LNCAP (cell line): Measurements from ENCODE around the gene AIMP2.

Source experiments
- TF ChIP-seq, protein P1 (sequence below): fragments of 450-650 bp; IDR thresholded peaks from 2 replicates; pipeline ENCODE4 v1.5.1; 2017; ENCODE audit warnings: mild to moderate bottlenecking

Gene AIMP2

DNA sequence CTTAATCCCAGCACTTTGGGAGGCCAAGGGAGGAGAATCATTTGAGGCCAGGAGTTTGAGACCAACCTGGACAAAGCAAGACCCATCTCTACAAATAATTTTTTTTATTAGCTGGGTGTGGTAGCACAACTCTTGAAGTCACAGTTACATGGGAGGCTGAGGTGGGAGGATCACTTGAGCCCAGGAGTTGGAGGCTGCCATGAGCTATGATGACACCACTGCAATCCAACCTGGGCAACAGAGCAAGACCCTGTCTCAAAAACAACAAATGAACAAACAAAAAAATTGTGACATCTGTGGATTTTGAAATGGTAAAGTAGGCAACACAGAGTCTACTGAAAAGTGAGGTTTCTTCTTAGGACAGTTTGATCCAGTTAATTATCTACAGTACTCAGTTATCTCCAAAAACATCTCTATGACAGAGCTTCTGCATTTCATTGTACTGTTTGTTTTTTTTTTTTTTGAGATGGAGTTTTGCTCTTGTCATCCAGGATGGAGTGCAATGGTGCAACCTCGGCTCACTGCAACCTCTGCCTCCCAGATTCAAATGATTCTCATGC is 18.8 kb downstream of the AIMP2 start:
- TF ChIP-seq, protein P1, sequence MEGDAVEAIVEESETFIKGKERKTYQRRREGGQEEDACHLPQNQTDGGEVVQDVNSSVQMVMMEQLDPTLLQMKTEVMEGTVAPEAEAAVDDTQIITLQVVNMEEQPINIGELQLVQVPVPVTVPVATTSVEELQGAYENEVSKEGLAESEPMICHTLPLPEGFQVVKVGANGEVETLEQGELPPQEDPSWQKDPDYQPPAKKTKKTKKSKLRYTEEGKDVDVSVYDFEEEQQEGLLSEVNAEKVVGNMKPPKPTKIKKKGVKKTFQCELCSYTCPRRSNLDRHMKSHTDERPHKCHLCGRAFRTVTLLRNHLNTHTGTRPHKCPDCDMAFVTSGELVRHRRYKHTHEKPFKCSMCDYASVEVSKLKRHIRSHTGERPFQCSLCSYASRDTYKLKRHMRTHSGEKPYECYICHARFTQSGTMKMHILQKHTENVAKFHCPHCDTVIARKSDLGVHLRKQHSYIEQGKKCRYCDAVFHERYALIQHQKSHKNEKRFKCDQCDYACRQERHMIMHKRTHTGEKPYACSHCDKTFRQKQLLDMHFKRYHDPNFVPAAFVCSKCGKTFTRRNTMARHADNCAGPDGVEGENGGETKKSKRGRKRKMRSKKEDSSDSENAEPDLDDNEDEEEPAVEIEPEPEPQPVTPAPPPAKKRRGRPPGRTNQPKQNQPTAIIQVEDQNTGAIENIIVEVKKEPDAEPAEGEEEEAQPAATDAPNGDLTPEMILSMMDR = no peak

DNA sequence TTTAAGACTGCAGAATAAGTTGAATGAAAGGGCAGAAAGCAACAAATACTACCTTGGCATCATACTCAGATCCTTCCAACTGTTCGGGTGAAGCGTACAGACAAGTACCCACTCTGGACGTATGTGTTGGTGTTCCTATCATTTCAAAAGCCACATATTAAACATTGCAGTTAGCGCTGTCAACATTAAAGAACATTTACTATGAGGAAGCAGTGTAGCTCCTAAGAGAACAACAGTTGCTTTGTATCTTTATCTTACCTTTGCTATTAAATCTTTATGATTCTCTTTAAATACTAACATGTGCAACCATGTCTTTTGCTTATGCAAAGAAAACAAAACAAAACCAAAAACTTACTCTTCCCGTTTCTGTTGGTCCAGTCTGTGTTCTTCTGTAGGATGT is 19.5 kb downstream of the AIMP2 start:
- TF ChIP-seq, protein P1 = no peak

DNA sequence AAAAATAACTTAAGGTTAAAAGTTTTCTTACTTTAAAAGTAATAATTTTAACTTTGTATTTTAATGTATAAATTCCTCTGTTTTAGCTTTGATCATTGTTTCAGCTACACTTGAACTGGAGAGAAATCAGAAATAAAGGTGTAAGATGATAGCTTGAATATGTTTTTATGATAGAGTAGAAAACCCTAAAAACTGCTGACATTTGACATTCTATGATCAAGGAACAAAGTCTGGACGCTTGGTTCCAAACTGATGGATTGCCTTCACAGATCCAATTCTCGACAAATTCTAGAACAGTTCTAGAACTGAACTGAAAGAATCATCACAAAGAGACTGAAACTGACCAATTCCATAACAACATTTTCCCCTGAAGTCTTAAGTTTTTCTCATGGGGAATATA is 21.9 kb downstream of the AIMP2 start, which contains the start of gene ANKRD61:
ANKRD61 (plus strand) TSS at position 389 of the 400 bp plus-strand sequence; CDS start at position 389, 0 bp downstream.
- TF ChIP-seq, protein P1 = no peak

DNA sequence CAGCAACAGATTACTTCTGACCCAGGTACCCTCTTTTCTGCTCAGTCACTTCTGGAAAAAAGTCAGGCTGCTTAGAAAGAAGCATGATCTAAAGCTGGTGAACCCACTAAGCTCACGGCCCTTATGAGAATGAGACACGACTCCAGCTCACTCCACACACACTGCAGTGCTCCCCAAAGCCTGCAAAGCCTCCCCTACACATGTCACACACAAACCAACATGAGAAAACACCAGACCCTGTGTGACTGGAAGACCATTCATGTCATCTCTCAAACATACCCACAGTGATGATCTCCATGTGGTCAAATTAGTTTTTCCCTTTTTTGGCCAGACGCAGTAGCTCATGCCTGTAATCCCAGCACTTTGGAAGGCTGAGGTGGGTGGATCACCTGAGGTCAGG is 22.5 kb downstream of the AIMP2 start:
- TF ChIP-seq, protein P1 = no peak

DNA sequence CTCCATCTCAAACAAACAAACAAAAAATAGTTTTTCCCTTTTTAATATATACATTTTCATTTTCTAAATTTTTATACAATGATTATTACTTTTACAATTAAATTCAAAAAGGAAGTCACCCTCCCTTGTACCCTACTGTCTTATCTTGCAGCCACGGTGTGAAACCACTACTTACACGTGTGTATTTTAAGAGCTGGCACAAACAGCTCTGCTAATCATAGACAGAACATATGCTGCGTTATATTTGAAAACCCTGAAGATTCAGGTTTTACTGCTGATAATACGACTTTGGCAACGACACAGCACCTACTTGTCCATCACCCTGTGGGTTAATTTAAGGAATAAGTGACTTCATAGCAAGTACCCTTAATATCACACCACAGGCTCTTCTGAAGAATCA is 23.1 kb downstream of the AIMP2 start:
- TF ChIP-seq, protein P1 = no peak

DNA sequence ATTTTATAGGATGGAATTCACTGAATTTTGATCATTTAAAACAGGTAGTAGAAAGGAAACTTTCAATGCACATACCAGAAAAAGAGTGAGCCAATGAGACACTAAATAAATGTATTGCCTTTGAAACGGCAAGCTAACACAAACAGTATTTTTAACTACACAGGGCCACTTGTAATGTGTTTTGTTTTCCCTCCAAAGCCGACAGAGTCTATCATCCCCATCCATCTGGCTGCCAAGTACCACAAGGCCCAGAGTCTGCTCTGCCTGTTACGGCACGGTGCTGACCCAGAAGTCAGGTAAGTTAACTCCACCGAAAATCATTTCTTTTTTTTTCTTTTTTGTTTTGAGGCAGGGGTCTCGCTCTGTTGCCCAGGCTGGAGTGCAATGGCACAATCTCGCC is 23.6 kb downstream of the AIMP2 start:
- TF ChIP-seq, protein P1 = no peak

DNA sequence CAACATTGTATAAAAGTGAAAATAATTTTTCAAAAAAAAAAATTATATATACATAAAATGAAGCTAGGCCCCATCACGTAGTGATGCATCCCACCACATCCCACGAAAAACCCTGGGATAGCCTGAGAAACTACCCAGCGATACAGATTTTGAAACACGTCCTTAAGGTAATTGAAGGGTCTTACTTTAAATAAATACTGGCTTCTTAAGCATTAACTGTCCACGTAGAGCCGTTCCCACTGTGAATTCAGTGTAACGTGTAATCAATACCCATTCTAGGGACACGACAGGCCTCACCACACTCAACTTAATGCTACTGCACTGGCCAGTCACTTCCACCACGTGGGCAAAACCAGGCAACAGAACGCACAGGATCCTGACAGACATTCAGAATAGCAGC is 26.1 kb downstream of the AIMP2 start:
- TF ChIP-seq, protein P1 = no peak

DNA sequence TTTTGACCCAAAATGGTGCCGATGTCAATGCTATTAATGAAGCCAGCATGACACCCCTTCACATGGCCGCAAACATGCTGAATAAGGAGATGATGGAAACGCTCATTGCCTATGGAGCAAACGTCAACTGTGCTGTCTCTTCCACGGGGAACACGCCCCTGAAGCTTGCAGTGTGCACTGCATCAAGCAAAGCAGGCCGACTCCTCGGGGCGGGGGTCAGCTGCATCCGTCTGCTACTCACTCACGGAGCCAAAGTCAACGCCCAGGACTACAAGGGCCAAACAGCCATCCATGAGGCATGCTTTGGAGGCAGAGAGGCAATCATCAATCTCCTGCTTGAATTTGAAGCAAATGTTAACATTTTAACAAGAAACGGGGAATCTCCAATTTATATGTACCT is 26.6 kb downstream of the AIMP2 start:
- TF ChIP-seq, protein P1 = no peak
